Neuronal stem cell (in vitro differentiated cells): ENCODE data around the gene HMGA1.

Source experiments
- DNase-seq: peaks from one replicate; pipeline ENCODE4 v3.0.0-alpha.2; 2013; ENCODE audit warnings: low spot score
- H2AFZ ChIP-seq: one replicate; pipeline ENCODE4 v1.6.1; 2013; ENCODE audit warnings: mild to moderate bottlenecking, low read length, inconsistent platforms
- H2AK5ac ChIP-seq: 2 replicates; pipeline ENCODE4 v1.6.1; 2013; ENCODE audit warnings: low read depth, mild to moderate bottlenecking, inconsistent platforms, low read length, moderate library complexity, mixed read lengths
- H2BK120ac ChIP-seq: 2 replicates; pipeline ENCODE4 v1.6.1; 2013; ENCODE audit warnings: low read depth, mild to moderate bottlenecking, inconsistent platforms, low read length, moderate library complexity, mixed read lengths
- H2BK12ac ChIP-seq: one replicate; pipeline ENCODE4 v1.6.1; 2013; ENCODE audit warnings: low read length, inconsistent platforms
- H2BK15ac ChIP-seq: 2 replicates; pipeline ENCODE4 v1.6.1; 2013; ENCODE audit warnings: mild to moderate bottlenecking, low read length, inconsistent platforms, mixed read lengths
- H2BK5ac ChIP-seq: one replicate; pipeline ENCODE4 v1.6.1; 2013; ENCODE audit warnings: inconsistent platforms, mild to moderate bottlenecking, low read length, moderate library complexity
- H3K14ac ChIP-seq: one replicate; pipeline ENCODE4 v1.6.1; 2013; ENCODE audit warnings: low read length, inconsistent platforms
- H3K18ac ChIP-seq: 2 replicates; pipeline ENCODE4 v1.6.1; 2013; ENCODE audit warnings: low read length, inconsistent platforms
- H3K23ac ChIP-seq: 2 replicates; pipeline ENCODE4 v1.6.1; 2013; ENCODE audit warnings: low read depth, mild to moderate bottlenecking, mixed read lengths, low read length, inconsistent platforms; ENCODE audit not compliant: poor library complexity
- H3K27ac ChIP-seq: replicated peaks from 3 replicates; pipeline ENCODE4 v1.5.1; 2013; ENCODE audit warnings: low read length, inconsistent platforms
- H3K27me3 ChIP-seq, 3 experiments: 2 replicates each; pipeline ENCODE4 v1.6.1; 2013; ENCODE audit warnings: low read length in 3 of 3, mild to moderate bottlenecking in 2 of 3, inconsistent platforms in 1 of 3, low read depth in 1 of 3, mixed read lengths in 1 of 3, moderate library complexity in 1 of 3; ENCODE audit not compliant: control insufficient read depth in 3 of 3, insufficient read depth in 3 of 3
- H3K36me3 ChIP-seq, 2 donors: replicated peaks in 1 of 2; 2 replicates each; pipeline ENCODE4 v1.6.1; 2013; ENCODE audit warnings: low read length in 2 of 2; ENCODE audit not compliant: control insufficient read depth in 2 of 2, insufficient read depth in 2 of 2
- H3K4ac ChIP-seq: 2 replicates; pipeline ENCODE4 v1.6.1; 2013; ENCODE audit warnings: inconsistent platforms, mild to moderate bottlenecking, low read length, moderate library complexity
- H3K4me1 ChIP-seq, 2 donors: 1 replicate in 1 of 2; 2 replicates in 1 of 2; pipeline ENCODE4 v1.6.1; 2013; ENCODE audit warnings: low read length in 2 of 2, low read depth in 1 of 2; ENCODE audit not compliant: control insufficient read depth in 2 of 2, insufficient read depth in 1 of 2
- H3K4me2 ChIP-seq: one replicate; pipeline ENCODE4 v1.6.1; 2013; ENCODE audit warnings: mild to moderate bottlenecking, low read length, inconsistent platforms; ENCODE audit not compliant: insufficient read depth, poor library complexity, severe bottlenecking
- H3K4me3 ChIP-seq, 2 donors: 2 replicates each; pipeline ENCODE4 v1.5.1; 2013; ENCODE audit warnings: low read length in 2 of 2, mild to moderate bottlenecking in 2 of 2, inconsistent platforms in 1 of 2, moderate library complexity in 1 of 2
- H3K79me1 ChIP-seq: one replicate; pipeline ENCODE4 v1.6.1; 2013; ENCODE audit warnings: low read depth, mild to moderate bottlenecking, inconsistent platforms, low read length, moderate library complexity
- H3K9ac ChIP-seq: one replicate; pipeline ENCODE4 v1.6.1; 2013; ENCODE audit warnings: mild to moderate bottlenecking, low read depth, low read length, inconsistent platforms; ENCODE audit not compliant: poor library complexity
- H3K9me3 ChIP-seq, 2 donors: replicated peaks in 1 of 2; 2 replicates each; pipeline versions ENCODE3 to v1.6.1; 2013; ENCODE audit warnings: low read length in 2 of 2, mild to moderate bottlenecking in 2 of 2, inconsistent platforms in 1 of 2, low read depth in 1 of 2, mixed read lengths in 1 of 2, moderate library complexity in 1 of 2; ENCODE audit not compliant: control insufficient read depth in 2 of 2, insufficient read depth in 1 of 2
- H4K8ac ChIP-seq: one replicate; pipeline ENCODE4 v1.6.1; 2013; ENCODE audit warnings: low read depth, mild to moderate bottlenecking, inconsistent platforms, low read length, moderate library complexity
- H4K91ac ChIP-seq: one replicate; pipeline ENCODE4 v1.6.1; 2013; ENCODE audit warnings: low read length, low read depth, mild to moderate bottlenecking, inconsistent platforms; ENCODE audit not compliant: poor library complexity
- WGBS, 2 donors: extraction: QIAGEN DNeasy Blood & Tissue Kit; methylation state at CpG; one replicate each; pipeline ENCODE4 v1.1.7; 2013; ENCODE audit warnings: missing lambda C conversion rate in 2 of 2, mixed read lengths in 1 of 2; ENCODE audit not compliant: insufficient read length in 2 of 2, insufficient replicate concordance in 1 of 2; ENCODE audit errors: extremely low coverage in 2 of 2; 5-methylcytosine and 5-hydroxymethylcytosine counted together

Gene HMGA1

DNA sequence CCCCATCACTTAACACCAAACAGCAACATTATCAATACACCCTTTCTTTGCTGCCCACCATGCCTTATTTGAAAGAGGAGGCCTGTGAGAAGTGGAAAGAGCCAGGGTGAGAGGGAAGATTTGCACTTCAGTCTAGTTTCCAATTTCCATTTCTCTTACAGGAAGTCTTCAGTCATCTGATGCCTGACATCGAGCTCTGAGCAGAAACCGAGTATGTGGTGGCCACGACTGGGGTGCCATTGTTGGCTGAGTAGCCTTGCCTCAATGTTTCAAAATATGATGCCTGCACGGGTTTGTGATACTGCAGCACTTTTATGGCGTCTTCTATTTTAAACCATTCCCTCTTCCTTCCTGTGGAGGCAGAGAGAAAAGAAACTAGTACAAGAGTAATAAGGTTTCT, 51.9 kb downstream of the HMGA1 start:
- Histone ChIP-seq H3K4me3 (no peak overlapping the region), H4K8ac (no peak overlapping the region), H2BK120ac (no peak overlapping the region), H4K91ac (no peak overlapping the region), H3K9me3 (no peaks in the 10 kb centered on the region), H3K79me1 (no peaks in the 10 kb centered on the region), H3K4me1 (no peaks in the 10 kb centered on the region), H3K4ac (no peak overlapping the region), H2BK15ac (no peak overlapping the region), H3K27me3 (no peaks in the 10 kb centered on the region), H3K27ac (no peak overlapping the region), H3K14ac (no peak overlapping the region), H2BK12ac (no peak overlapping the region), H2AFZ (no peak overlapping the region), H2BK5ac (no peak overlapping the region), H2AK5ac (no peak overlapping the region), H3K23ac (no peak overlapping the region), H3K36me3 (peaks cover 5 to 79% of the 10 kb centered on the region in 2 donors), H3K4me2 (no peak overlapping the region), H3K18ac (no peak overlapping the region), H3K9ac (no peak overlapping the region)
- WGBS, 2 donors, result no CpG with 5 or more reads among the region's 5 CpGs
- no peak for DNase-seq

DNA sequence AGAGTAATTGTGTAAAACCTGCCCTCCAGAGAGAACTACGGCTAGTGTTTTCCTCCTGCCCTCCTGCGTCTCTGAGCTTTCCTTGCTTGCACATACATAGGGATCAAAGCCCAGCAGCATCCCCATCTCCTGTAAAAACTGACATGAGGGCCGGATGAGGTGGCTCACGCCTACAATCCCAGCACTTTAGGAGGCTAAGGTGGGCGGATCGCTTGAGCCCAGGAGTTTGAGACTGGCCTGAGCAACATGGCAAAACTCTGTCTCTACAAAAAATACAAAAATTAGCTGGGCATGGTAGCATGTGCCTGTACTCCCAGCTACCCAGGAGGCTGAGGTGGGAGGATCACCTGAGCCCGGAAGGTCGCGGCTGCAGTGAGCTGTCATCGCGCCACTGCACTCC, 52.5 kb downstream of the HMGA1 start:
- Histone ChIP-seq H3K27ac (no peak overlapping the region), H3K79me1 (no peaks in the 10 kb centered on the region), H2BK5ac (no peak overlapping the region), H3K14ac (no peak overlapping the region), H3K18ac (no peak overlapping the region), H3K4me3 (no peak overlapping the region), H2BK12ac (no peak overlapping the region), H3K23ac (no peak overlapping the region), H3K36me3 (peaks cover 5 to 78% of the 10 kb centered on the region in 2 donors), H2AFZ (no peak overlapping the region), H3K4ac (no peak overlapping the region), H3K27me3 (no peaks in the 10 kb centered on the region), H3K4me2 (no peak overlapping the region), H3K9me3 (no peaks in the 10 kb centered on the region), H3K4me1 (no peaks in the 10 kb centered on the region), H4K91ac (no peak overlapping the region), H2BK15ac (no peak overlapping the region), H4K8ac (no peak overlapping the region), H3K9ac (no peak overlapping the region), H2BK120ac (no peak overlapping the region), H2AK5ac (no peak overlapping the region)
- DNase-seq, result no peak
- no CpG with 5 or more reads among the region's 11 CpGs for WGBS, 2 donors

DNA sequence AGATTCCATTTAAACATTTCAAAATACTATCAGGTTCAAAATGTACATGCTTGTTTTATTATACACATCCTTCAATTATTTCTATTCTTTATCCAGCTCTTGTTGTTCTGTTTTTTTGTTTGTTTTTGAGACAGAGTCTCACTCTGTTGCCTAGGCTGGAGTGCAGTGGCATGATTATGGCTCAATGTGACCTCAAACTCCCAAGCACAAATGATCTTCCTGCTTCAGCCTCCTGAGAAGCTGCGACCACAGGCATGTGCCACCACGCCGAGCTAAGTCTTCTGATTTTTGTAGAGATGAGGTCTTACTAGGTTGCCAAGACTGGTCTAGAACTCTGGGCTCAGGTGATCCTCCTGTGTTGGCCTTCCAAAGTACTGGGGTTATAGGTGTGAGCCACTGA, 56.3 kb downstream of the HMGA1 start:
- H2AK5ac ChIP-seq, result no peak overlapping the region
- H3K27ac ChIP-seq, result no peak overlapping the region
- no peak overlapping the region for H4K91ac ChIP-seq
- H3K18ac ChIP-seq, result no peak overlapping the region
- no peak overlapping the region for H2BK12ac ChIP-seq
- H3K9ac ChIP-seq, result no peak overlapping the region
- H3K9me3 ChIP-seq, result no peaks in the 10 kb centered on the region
- H3K79me1 ChIP-seq, result no peaks in the 10 kb centered on the region
- H3K23ac ChIP-seq, result no peak overlapping the region
- no peak overlapping the region for H2BK15ac ChIP-seq
- DNase-seq, result no peak
- H3K14ac ChIP-seq, result no peak overlapping the region
- no peak overlapping the region for H2AFZ ChIP-seq
- no CpG with 5 or more reads among the region's 3 CpGs for WGBS, 2 donors
- no peak overlapping the region for H3K4ac ChIP-seq
- no peak overlapping the region for H2BK5ac ChIP-seq
- no peak overlapping the region for H4K8ac ChIP-seq
- no peaks in the 10 kb centered on the region for H3K27me3 ChIP-seq
- peaks cover 2 to 57% of the 10 kb centered on the region in 2 donors for H3K36me3 ChIP-seq
- H3K4me1 ChIP-seq, result no peaks in the 10 kb centered on the region
- no peak overlapping the region for H2BK120ac ChIP-seq
- no peak overlapping the region for H3K4me3 ChIP-seq
- H3K4me2 ChIP-seq, result no peak overlapping the region

DNA sequence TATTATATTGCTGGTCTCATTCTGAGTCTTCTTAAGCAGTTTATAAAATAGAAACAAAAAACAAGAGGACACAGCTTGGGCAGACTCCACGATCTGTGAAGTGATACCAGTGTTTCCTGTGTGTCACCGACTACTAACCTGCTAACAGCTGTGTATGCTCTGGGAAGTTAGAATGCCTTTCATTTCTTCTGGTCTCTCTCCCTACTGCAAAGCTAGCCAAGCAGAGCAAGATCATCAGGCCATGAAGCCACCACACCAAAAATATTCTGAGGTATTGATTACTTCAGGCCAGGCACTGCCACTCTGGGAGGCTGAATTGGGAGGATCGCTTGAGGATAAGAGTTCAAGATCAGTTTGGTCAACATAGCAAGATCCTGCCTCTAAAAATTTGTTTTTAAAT, 59.0 kb downstream of the HMGA1 start:
- Histone ChIP-seq H4K91ac (no peak overlapping the region), H2BK12ac (no peak overlapping the region)

More for the DNA sequence above, 59.0 kb downstream of the HMGA1 start:
- Histone ChIP-seq H3K4me3 (no peak overlapping the region), H4K8ac (no peak overlapping the region), H3K36me3 (peaks cover 2 to 38% of the 10 kb centered on the region in 2 donors), H2BK5ac (no peak overlapping the region), H3K9me3 (no peaks in the 10 kb centered on the region), H3K27me3 (no peaks in the 10 kb centered on the region), H2AFZ (no peak overlapping the region), H2BK15ac (no peak overlapping the region), H2BK120ac (no peak overlapping the region), H3K4me2 (no peak overlapping the region), H3K27ac (no peak overlapping the region), H3K23ac (no peak overlapping the region), H3K4ac (no peak overlapping the region), H3K9ac (no peak overlapping the region), H2AK5ac (no peak overlapping the region), H3K4me1 (no peaks in the 10 kb centered on the region), H3K18ac (no peak overlapping the region), H3K79me1 (no peaks in the 10 kb centered on the region), H3K14ac (no peak overlapping the region)
- DNase-seq, result no peak
- WGBS, 2 donors, result no CpG with 5 or more reads among the region's 3 CpGs
